ENCODE data around the gene CCDC148. TPM values are rescaled to one million over a fixed set of nuclear protein-coding genes. Genes with fewer than 3 reads are reported as not detected.

The CCDC148 gene
- total RNA-seq, 2 experiments from 2014 or later, result 0.29 TPM; not detected in 1

DNA sequence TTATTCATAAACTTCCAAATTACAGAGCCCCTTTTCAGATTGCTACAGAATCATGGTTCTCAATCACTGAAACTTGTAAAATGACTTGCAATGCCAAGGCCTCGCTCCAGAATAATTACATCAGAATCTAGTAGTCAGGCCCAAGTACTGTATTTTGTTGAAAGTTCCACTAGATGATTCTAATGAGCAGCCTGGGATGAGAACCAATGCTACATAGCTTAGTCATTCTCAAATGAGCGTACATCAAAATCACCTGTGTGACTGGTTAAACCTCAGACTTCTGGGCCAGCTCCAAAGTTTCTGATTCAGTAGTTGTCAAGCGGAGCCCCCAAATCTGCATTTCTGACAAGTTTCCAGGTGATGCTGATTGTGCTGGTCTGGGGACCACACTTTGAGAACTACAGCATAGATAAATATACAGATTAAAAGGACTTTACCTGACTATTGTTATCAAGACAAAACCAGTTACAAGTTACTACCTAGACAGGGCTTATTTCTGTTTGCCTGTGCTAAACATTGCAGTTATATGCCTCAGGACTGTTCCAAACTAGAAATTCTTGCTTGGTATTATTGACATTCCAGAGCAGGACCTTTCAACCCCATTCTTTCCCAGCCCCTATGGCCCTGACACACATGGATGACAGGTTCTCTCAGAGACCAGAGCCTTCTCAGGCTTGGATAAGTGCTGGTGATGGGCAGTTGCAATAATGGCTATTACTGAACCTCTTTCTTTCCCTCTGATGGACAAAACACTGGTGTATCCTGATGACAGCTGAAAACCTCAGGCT, 271.8 kb downstream of the CCDC148 start:
- intact Hi-C loops (cut with micrococcal nuclease), result no loop called here
- CTCF ChIA-PET, result no interaction called here
- Mint-ChIP-seq H3K9me3 (no peaks in the 10 kb centered on the region), H3K27ac (no peak overlapping the region), H3K36me3 (no peaks in the 10 kb centered on the region), H3K4me1 (ENCODE audit: low read depth) (peaks cover 5% of the 10 kb centered on the region), H3K4me3 (no peak overlapping the region), H3K27me3 (peaks cover 29% of the 10 kb centered on the region)
- POLR2A ChIA-PET, result no interaction called here
- no peak for DNase-seq

- intact Hi-C loops (cut with micrococcal nuclease), result no loop called here
- Mint-ChIP-seq H3K4me1 (ENCODE audit: low read depth) (no peaks in the 10 kb centered on the region), H3K4me3 (no peak overlapping the region), H3K36me3 (no peaks in the 10 kb centered on the region), H3K9me3 (no peaks in the 10 kb centered on the region), H3K27ac (no peak overlapping the region), H3K27me3 (peaks cover 27% of the 10 kb centered on the region)
- POLR2A ChIA-PET, result interaction anchor here (0.6 kb wide), 1 partner anchor 941 kb away, joined by 3 read pairs; no protein-coding TSS in a partner anchor
- no peak for DNase-seq
- CTCF ChIA-PET, result no interaction called here
These were observed 272.6 kb downstream of the CCDC148 start for GRCh38 chr2:158184001-158184400.

DNA sequence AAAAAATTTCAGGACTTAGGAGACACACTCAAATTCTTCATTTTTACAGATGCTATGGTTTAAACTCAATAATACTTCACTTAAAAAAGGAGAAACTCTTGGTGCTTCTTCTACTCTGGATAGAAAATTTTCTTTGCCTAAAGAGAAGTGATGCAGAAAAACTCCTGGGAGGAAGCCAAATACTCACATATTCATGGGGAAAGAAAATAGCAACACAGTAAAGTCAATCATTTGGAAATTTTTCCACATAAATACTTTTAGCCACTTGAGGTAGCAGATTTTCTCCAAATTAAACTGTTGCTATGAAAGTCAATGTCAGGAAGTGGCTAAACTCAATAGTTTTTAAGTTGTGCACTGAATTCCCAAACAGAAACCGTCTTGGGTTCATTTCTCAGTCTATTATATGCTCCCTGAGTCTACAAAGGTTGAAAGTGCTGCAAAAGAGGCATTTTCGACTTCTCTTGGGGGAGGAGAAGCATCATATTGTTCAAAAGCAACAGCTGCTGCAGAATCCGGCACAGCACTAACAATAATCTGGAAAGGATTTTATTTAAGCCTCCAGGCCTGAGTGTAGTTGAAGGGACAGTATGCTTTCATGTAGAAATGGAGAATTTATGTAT, 273.8 kb downstream of the CCDC148 start:
- Mint-ChIP-seq H3K27me3 (peaks cover 29% of the 10 kb centered on the region), H3K36me3 (no peaks in the 10 kb centered on the region), H3K4me3 (no peak overlapping the region), H3K9me3 (no peaks in the 10 kb centered on the region), H3K4me1 (ENCODE audit: low read depth) (no peaks in the 10 kb centered on the region), H3K27ac (no peak overlapping the region)
- intact Hi-C loops (cut with micrococcal nuclease), result no loop called here
- DNase-seq, result no peak
- ChIA-PET POLR2A (no interaction called here), CTCF (no interaction called here)

- DNase-seq, result no peak
- Mint-ChIP-seq H3K4me1 (ENCODE audit: low read depth) (no peaks in the 10 kb centered on the region), H3K27me3 (peaks cover 28% of the 10 kb centered on the region), H3K36me3 (no peaks in the 10 kb centered on the region), H3K4me3 (no peak overlapping the region), H3K9me3 (no peaks in the 10 kb centered on the region), H3K27ac (no peak overlapping the region)
- intact Hi-C loops (cut with micrococcal nuclease), result no loop called here
- ChIA-PET CTCF (interaction anchor here (3.2 kb wide), 1 partner anchor 573 kb away, joined by 22 read pairs; no protein-coding TSS in a partner anchor), POLR2A (no interaction called here)
These were observed 275.4 kb downstream of the CCDC148 start for GRCh38 chr2:158181171-158181570.

GRCh38 chr2:158179660-158180059, 276.9 kb downstream of the CCDC148 start:
- Mint-ChIP-seq H3K36me3 (no peaks in the 10 kb centered on the region), H3K4me1 (ENCODE audit: low read depth) (no peaks in the 10 kb centered on the region), H3K9me3 (no peaks in the 10 kb centered on the region), H3K27me3 (peaks cover 24% of the 10 kb centered on the region), H3K4me3 (no peak overlapping the region), H3K27ac (no peak overlapping the region)
- CTCF ChIA-PET, result interaction anchor here (0.7 to 3.2 kb wide), 5 partner anchors 468 to 939 kb away, joined by 3 to 22 read pairs (median 4); no protein-coding TSS in a partner anchor
- POLR2A ChIA-PET, result interaction anchor here (0.7 kb wide), 1 partner anchor 60 kb away, joined by 3 read pairs; no protein-coding TSS in a partner anchor
- intact Hi-C loops (cut with micrococcal nuclease), result loop anchor here (2.0 kb wide), 1 partner anchor 575 kb away; no protein-coding TSS in a partner anchor
- DNase-seq, result no peak

DNA sequence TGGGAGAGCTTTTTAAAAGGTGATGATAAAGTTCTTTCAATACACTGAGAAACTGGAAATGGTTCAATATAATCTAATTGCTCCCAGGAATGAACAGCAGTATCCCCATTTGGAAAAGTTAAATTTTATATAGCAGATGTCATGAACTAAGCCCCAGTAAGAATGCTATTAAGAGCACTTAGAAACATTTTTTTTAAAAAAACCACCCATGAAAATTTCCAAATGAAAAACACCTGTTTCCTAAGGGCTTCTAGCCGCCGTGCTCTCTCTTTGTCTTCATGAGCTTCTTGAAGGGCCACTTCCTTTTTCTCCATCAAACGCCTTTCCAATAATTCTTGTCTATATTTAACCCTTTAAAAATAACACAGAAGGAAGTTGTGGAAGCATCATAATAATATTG, 277.9 kb downstream of the CCDC148 start:
- H3K4me3 Mint-ChIP-seq, result no peak overlapping the region
- CTCF ChIA-PET, result interaction anchor here (1.7 to 3.2 kb wide), 2 partner anchors 576 to 940 kb away, joined by 4 to 22 read pairs; no protein-coding TSS in a partner anchor
- H3K9me3 Mint-ChIP-seq, result no peaks in the 10 kb centered on the region
- peaks cover 23% of the 10 kb centered on the region for H3K27me3 Mint-ChIP-seq
- POLR2A ChIA-PET, result no interaction called here
- no peaks in the 10 kb centered on the region for H3K4me1 Mint-ChIP-seq (ENCODE audit: low read depth)
- DNase-seq, result no peak
- intact Hi-C loops (cut with micrococcal nuclease), result loop anchor here (2.0 kb wide), 1 partner anchor 576 kb away; no protein-coding TSS in a partner anchor
- no peak overlapping the region for H3K27ac Mint-ChIP-seq
- H3K36me3 Mint-ChIP-seq, result no peaks in the 10 kb centered on the region

DNA sequence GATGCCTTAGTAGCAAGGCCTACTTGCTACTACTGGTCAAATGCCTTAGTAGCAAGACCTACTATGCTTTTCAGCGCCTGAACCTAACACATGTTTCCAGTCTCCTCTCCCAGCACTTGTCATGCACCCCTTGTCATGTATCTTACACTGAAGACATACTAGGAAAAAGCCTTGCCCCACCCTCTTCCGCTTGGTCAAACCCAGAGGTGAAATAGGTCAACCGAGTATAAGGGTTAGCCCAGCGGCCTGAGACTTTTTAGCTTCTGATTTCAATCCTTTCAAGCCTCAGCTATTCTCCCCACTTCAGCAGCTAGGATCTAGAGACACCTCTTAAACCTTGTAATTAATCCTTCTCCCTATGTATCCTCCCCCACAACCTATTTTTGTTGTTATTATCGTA, 281.6 kb downstream of the CCDC148 start:
- Mint-ChIP-seq H3K27me3 (peaks cover 9% of the 10 kb centered on the region), H3K36me3 (no peaks in the 10 kb centered on the region), H3K4me1 (ENCODE audit: low read depth) (no peaks in the 10 kb centered on the region), H3K4me3 (no peak overlapping the region), H3K9me3 (no peaks in the 10 kb centered on the region), H3K27ac (no peak overlapping the region)
- ChIA-PET POLR2A (no interaction called here), CTCF (no interaction called here)
- DNase-seq, result no peak
- intact Hi-C loops (cut with micrococcal nuclease), result no loop called here

- ChIA-PET CTCF (no interaction called here), POLR2A (no interaction called here)
- H3K36me3 Mint-ChIP-seq, result no peaks in the 10 kb centered on the region
- peaks cover 9% of the 10 kb centered on the region for H3K27me3 Mint-ChIP-seq
- intact Hi-C loops (cut with micrococcal nuclease), result no loop called here
- no peak overlapping the region for H3K27ac Mint-ChIP-seq
- no peaks in the 10 kb centered on the region for H3K4me1 Mint-ChIP-seq (ENCODE audit: low read depth)
- no peak for DNase-seq
- H3K9me3 Mint-ChIP-seq, result no peaks in the 10 kb centered on the region
- no peak overlapping the region for H3K4me3 Mint-ChIP-seq
These were observed 282.1 kb downstream of the CCDC148 start for GRCh38 chr2:158174495-158174894.

- no peaks in the 10 kb centered on the region for H3K36me3 Mint-ChIP-seq
- no peak for DNase-seq
- H3K4me3 Mint-ChIP-seq, result no peak overlapping the region
- POLR2A ChIA-PET, result no interaction called here
- intact Hi-C loops (cut with micrococcal nuclease), result no loop called here
- no peaks in the 10 kb centered on the region for H3K4me1 Mint-ChIP-seq (ENCODE audit: low read depth)
- peaks cover 6% of the 10 kb centered on the region for H3K27me3 Mint-ChIP-seq
- H3K9me3 Mint-ChIP-seq, result no peaks in the 10 kb centered on the region
- no peak overlapping the region for H3K27ac Mint-ChIP-seq
- CTCF ChIA-PET, result no interaction called here
These were observed 283.8 kb downstream of the CCDC148 start for GRCh38 chr2:158172719-158173118.

GRCh38 chr2:158154596-158154995, 302.0 kb downstream of the CCDC148 start:
- ChIA-PET CTCF (no interaction called here), POLR2A (no interaction called here)
- H3K36me3 Mint-ChIP-seq, result no peaks in the 10 kb centered on the region
- no peaks in the 10 kb centered on the region for H3K4me1 Mint-ChIP-seq (ENCODE audit: low read depth)
- H3K27ac Mint-ChIP-seq, result no peak overlapping the region
- intact Hi-C loops (cut with micrococcal nuclease), result no loop called here
- no peak for DNase-seq
- H3K4me3 Mint-ChIP-seq, result no peak overlapping the region
- H3K27me3 Mint-ChIP-seq, result peaks cover 4% of the 10 kb centered on the region
- H3K9me3 Mint-ChIP-seq, result no peaks in the 10 kb centered on the region

- ChIA-PET POLR2A (no interaction called here), CTCF (no interaction called here)
- Mint-ChIP-seq H3K27ac (no peak overlapping the region), H3K4me3 (no peak overlapping the region), H3K9me3 (no peaks in the 10 kb centered on the region), H3K36me3 (no peaks in the 10 kb centered on the region), H3K27me3 (peaks cover 2% of the 10 kb centered on the region), H3K4me1 (ENCODE audit: low read depth) (no peaks in the 10 kb centered on the region)
- intact Hi-C loops (cut with micrococcal nuclease), result no loop called here
- DNase-seq, result no peak
These were observed 303.1 kb downstream of the CCDC148 start for GRCh38 chr2:158153270-158154015.

DNA sequence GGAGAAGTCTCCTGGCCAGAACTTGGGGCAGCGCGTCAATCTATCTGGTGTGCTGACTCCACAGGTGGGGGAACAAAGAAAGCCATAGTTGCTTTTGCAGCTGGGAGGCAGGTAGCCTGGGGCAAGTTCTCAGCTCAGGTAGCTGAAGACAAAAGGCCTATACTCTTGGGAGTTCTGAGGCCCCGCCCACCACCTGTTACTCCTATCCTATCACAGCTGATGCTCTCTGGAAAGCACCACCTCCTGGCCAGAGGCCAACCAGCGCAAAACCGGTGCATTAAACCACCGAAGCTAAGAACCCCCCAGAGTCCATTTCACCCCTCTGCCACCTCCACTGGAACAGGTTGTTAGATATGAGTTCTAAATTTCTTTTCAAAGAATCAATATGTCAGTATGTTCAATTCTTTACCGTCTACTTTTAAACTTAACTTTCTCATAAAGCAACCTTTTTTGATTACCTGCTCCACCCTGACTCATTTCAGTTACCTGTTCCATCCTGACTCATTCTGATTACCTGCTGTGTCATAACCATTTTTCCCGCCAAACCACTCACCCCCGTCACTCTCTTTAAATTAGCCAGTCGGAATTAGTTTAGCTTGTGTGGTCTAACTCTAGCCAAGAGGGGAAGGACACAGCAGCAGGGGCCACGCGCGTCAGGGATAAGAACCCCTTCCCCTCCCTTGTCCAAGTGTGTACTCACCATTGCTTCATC, 311.5 kb downstream of the CCDC148 start:
- intact Hi-C loops (cut with micrococcal nuclease), result no loop called here
- Mint-ChIP-seq H3K27me3 (peaks cover 8% of the 10 kb centered on the region), H3K9me3 (no peaks in the 10 kb centered on the region), H3K36me3 (no peaks in the 10 kb centered on the region), H3K4me3 (no peak overlapping the region), H3K4me1 (ENCODE audit: low read depth) (no peaks in the 10 kb centered on the region), H3K27ac (no peak overlapping the region)
- DNase-seq, result no peak
- ChIA-PET POLR2A (no interaction called here), CTCF (no interaction called here)
